Head of caudate nucleus (tissue), 42 donors: ENCODE measurements around the gene CHRM4.

Source experiments
- DNase-seq, 42 donors: peaks; one replicate each; pipeline versions ENCODE4 v3.0.0 to v3.0.0-alpha.2; 2020 to 2021; ENCODE audit warnings: mixed read lengths in 7 of 42
- intact Hi-C: fragments of 100-400 bp; cut with DNase I; formaldehyde crosslinking; loops from one replicate; pipeline ENCODE4 v1.15.0; 2022

Gene CHRM4

GRCh38 chr11:46407635-46408034, 16.1 kb upstream of the CHRM4 start:
- intact Hi-C loops = no loop called here
- DNase-seq = no peak

GRCh38 chr11:46404476-46405017, 13.0 kb upstream of the CHRM4 start:
- no peak for DNase-seq
- intact Hi-C loops = no loop called here

GRCh38 chr11:46402957-46403902, 11.7 kb upstream of the CHRM4 start:
- no peak for DNase-seq
- intact Hi-C loops = no loop called here

- intact Hi-C loops = no loop called here
- no peak for DNase-seq
These were observed 6.0 kb upstream of the CHRM4 start for GRCh38 chr11:46397526-46397925.

GRCh38 chr11:46393759-46394158, 2.2 kb upstream of the CHRM4 start:
- intact Hi-C loops = no loop called here

GRCh38 chr11:46393231-46393616, 1.6 kb upstream of the CHRM4 start:
- intact Hi-C loops = no loop called here
- DNase-seq = no peak

More at GRCh38 chr11:46393759-46394158, 2.2 kb upstream of the CHRM4 start:
- no peak for DNase-seq

GRCh38 chr11:46392421-46393230, 1.1 kb upstream of the CHRM4 start:
- intact Hi-C loops = no loop called here
- peak in 41 of 42 donors; percentile 46 to 93 (median 80) for DNase-seq

- intact Hi-C loops = no loop called here
- DNase-seq = no peak
These were observed 394 bp downstream of the CHRM4 start for GRCh38 chr11:46391186-46391577.

GRCh38 chr11:46390331-46391171, 1.0 kb downstream of the CHRM4 start:
- no peak for DNase-seq
- intact Hi-C loops = no loop called here

GRCh38 chr11:46389450-46390330, 1.9 kb downstream of the CHRM4 start:
- peak; percentile 53 to 90 (median 78) for DNase-seq
- intact Hi-C loops = loop anchor here (2.0 to 5.0 kb wide), 2 partner anchors 138 to 149 kb away; no protein-coding TSS in a partner anchor

GRCh38 chr11:46388619-46389449, 2.7 kb downstream of the CHRM4 start:
- intact Hi-C loops = loop anchor here (2.0 to 5.0 kb wide), 2 partner anchors 138 to 150 kb away; no protein-coding TSS in a partner anchor
- no peak for DNase-seq

GRCh38 chr11:46387919-46388618, 3.5 kb downstream of the CHRM4 start:
- intact Hi-C loops = loop anchor here (2.0 to 5.0 kb wide), 2 partner anchors 139 to 151 kb away; no protein-coding TSS in a partner anchor
- DNase-seq = peak in 3 of 42 donors; percentile 24 to 64 (median 53)

- intact Hi-C loops = loop anchor here (5.0 kb wide), 1 partner anchor 140 kb away; no protein-coding TSS in a partner anchor
- DNase-seq = no peak
These were observed 4.1 kb downstream of the CHRM4 start for GRCh38 chr11:46387456-46387855.

- intact Hi-C loops = loop anchor here (5.0 kb wide), 1 partner anchor 141 kb away; no protein-coding TSS in a partner anchor
- no peak for DNase-seq
These were observed 4.9 kb downstream of the CHRM4 start for GRCh38 chr11:46386674-46387073.

- DNase-seq = no peak
- intact Hi-C loops = loop anchor here (5.0 kb wide), 1 partner anchor 141 kb away; no protein-coding TSS in a partner anchor
These were observed 5.5 kb downstream of the CHRM4 start for GRCh38 chr11:46386005-46386578.
